ENCODE data around the gene ADISSP.

The ADISSP gene

DNA sequence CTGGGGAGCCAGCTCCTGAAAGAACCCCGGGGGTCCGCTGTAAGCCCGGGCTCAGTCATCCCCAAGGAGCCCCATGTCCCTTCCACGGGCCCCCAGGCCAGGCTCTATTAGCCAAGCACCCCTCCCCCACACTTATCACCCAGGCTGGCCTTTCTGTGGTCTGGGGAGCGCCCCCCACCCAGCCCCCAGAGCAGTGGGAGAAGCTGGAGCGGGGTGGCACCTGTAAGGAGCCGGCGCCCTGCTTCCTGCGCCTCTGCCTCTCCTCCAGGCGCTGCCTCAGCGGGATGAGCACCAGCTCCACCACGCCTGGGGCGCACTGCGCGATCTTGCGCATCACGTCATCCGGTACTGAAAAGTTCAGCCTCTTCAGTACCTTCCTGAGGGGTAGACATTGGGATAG, 11.4 kb upstream of the ADISSP start:
- no peak for DNase-seq

DNA sequence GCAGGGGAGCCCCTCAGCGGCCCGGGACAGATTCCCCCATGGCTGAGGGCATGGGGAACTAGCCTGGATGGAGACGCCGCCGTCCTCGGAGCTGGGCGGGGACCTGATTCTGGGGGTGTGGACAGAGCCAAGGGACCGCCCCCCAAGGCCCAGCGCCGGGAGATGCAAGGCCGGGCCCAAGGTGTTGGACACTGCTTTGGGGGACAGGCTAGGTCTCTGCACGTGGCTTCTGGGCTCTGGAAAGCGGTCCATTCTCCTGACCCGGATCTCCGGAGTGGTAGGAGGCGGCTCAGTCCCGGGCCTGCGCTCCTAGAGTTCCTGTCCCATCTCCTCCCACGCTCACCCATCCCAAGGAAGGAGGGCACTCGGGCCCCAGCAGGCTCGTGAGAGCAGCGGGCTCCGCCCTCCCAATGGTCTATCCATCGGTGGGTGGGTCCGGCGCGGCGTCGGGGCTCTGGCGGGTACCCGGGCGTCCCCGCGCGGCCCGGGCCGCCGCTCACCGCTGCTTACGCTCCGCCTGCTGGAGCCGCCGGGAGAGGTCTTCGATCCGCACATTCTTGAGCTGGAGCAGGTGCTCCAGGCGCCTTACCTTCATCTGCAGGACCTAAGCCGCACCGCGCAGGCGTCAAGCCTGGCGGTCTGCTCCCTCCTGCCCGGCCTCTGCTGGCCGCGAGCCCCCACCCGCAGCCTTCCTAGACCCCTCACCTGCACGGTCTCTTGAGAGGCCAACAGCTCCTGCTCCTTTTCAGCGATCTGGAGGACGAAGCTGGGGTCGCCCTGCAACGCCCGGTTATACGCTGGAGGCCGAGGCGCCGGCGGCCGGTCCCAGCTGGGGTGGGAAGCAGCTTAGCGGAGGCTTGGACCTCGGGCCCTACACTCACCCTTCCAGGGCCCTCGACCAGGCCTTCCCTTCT, 10.4 kb upstream of the ADISSP start:
- DNase-seq: peak; percentile 31 to 47

DNA sequence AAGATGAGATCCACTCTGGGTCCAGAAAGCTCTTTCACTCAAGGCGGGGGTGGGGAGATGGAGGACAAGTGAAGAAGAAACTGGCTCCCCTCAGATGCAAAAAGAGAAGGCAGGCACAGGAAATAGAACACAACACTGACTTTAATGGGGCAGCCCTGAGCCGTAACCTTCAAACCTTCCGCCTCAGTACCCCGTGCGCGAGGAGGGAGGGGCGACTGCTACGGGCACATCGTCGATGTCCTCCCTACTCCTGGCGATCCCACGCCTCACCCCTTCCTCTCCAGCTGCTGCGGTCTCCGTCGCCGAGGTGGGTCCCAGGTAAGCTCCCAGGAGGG, 9.8 kb upstream of the ADISSP start:
- DNase-seq: no peak

DNA sequence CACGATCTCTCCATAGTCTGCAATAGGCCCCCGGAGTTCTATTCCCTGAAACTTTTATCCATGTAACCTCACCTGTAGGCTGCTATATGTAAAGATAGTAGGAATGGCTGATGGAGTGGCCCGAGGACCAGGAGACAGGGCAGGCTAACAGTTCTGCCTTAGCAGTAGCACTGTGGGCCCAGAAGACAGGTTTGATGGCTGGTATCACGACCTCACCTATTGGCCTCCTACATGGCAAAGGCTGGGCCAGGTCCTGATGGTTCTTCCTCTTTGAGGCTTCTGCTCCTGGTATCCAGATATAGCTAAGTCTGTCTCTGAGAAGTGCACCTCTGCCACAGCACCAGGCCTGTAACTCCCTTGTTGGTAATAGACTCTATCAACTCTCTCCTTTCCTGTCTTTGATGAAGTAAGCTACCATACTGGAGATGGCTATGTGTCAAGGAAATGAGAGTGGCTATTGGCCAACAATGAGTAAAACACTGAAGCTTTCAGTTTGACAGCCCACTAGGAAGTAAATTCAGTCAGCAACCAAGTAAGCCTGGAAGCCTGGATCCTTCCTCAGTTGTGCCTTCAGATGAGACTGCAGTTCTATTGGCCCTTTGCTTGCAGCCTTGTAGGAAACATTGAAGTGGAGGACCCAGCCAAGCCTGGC, 8.0 kb upstream of the ADISSP start:
- DNase-seq: no peak

DNA sequence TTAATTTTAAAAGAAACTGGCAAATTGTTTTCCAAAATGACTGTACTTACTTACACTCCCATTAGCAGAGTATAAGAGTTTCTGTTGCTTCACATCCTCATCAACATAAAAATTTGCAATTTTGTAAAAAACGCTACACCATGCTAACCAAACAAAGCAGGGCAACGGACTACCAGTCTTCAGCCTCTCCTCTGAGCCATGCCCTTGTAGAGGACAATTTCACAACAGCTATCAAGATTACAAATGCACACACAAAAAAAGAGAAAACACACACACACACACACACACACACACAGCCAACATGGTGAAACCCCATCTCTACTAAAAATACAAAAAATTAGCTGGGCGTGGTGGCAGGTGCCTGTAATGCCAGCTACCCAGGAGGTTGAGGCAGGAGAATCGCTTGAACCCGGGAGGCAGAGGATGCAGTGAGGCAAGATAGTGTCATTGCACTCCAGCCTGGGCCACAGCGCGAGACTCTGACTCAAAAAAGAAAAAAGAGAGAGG, 4.1 kb upstream of the ADISSP start:
- DNase-seq: no peak

DNA sequence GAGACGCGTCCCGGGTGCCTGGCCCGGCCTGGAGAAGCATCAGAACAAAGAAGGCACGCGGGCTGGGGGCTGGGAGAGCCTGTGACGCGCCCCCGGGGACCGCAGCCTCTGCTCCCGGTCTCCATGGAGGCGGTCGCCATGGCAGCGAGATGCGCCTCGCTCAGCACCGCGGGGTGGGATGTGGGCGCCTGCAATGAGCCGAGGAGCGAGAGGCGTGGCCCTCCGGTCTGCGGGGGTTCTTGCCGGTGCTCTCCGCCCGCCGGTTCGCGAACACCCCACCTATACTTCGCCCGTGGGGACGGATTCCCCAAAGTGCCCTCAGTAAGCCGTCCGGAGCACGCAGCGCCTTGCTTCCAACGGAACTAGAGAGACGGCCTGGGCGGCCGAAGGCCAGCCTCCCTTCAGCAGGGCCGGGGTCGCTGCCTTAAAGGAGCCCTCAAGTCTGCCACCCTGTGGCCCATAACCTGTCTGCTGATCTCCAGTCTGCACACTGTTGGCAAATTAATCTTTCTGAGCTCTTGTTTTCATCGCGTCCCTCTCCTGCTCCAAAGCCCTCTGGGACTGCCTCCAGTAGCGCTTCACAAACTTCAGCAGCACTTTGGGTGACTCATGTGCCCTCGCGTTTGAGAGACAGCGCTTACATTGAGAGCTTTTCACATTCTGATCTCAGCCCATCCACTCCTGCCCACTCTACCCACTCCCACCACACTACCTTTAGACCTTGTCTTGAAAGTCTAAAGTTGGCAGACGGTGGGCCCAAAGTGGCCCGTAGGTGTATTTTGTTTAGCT, 983 bp upstream of the ADISSP start:
- DNase-seq: peak; percentile 72 to 88

DNA sequence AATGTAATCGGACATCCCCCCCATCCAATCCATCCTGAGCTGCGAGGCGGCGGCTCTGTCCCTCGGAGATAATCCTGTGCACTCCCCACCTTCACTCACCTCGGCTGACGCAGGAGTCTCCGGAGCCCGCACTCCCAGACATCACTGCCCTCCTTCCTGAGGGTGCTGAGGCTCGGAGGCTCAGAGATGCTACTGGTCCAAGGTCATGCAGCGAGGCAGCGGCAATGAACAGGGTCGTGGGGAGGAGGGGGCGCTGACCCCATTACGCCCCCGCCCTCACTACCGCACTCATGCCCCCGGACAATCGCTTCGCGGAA, 485 bp downstream of the ADISSP start:
- DNase-seq: no peak

DNA sequence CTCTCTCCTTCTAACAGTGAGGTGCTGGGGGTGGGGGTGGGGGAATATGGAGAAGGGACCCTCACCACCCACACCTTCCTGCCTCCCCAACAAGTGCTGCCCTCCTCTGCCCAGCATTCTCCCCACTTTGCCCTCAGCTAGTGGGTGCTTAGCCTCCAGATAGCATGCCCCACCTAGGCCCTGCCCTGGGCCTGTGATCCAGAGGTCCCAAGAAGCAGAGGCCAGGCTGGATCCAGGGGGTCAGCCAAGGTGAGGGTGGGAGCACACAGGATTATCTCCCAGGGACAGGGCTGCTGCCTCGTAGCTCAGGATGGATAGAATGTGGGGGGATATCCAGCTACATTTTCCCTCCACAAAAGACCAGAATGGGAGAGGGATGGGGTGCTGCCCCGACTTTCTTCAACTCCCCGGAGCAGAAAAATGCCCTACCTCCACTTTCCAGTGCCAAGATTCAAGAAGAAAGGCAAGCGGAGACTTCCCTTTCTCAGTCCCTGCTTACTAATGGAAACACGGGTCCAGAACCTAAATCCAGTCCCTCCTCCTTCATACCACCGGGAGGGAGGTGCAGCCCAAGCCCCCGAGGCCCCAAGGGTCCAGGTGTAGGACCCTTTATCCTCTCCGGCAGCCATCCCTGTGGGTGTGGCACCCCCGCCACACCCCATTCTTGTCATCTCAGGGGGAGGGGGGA, 987 bp downstream of the ADISSP start:
- peak in 1 of 2 experiments; percentile 40 for DNase-seq

DNA sequence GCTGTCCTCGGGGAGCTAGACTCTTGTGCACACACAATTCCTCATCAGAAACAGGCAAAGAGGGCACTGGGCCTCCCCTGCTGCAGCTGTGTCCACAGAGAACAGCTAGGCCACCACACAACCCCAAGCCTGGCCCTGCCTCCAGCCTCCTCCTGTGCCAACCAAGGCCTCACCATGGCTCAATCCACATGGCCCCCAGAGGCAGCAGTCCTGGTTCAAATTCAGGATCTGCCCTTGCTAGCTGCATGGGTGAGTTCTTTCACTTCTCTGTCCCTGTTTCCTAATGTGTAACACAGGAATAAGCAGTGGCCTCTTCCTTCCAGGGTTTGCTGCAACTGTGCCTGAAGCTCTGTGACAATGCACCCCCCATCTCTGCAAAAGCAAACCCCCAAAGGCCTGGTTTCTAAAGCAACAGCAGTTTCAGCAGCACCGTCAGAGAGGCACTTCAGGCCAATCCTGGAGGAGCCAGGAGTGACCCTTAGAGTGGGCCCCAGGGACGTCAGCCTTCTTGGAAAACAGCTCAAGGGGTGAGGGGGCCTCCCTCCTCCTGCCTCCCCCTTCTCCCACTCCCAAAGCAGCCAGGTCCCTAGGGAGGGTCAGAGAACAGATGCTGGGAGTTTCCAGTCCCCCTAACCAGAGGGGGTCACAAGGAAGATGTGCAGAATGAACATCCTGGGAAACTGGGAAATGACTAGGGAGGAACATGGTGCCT, 2.2 kb downstream of the ADISSP start:
- DNase-seq: peak in 1 of 2 experiments; percentile 75

DNA sequence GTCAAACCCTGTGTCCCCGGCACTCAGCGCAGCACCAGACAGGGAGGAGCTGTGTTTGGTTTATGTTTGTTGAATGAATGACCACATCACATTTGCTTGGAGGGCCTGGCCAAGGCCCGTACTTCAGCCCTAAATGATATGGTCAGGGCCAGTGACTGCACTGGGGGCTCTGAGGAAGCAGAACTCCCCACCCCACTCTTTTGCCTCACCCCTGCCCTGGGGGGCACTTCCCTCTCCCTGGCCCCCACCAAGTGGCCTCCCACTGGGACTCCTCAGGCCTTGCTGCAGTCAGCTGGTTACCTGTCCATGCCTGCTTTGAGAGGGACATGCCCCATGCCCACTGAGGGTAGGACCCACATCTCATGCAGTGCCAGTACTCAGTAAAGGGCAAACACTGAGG, 2.9 kb downstream of the ADISSP start:
- DNase-seq: no peak

DNA sequence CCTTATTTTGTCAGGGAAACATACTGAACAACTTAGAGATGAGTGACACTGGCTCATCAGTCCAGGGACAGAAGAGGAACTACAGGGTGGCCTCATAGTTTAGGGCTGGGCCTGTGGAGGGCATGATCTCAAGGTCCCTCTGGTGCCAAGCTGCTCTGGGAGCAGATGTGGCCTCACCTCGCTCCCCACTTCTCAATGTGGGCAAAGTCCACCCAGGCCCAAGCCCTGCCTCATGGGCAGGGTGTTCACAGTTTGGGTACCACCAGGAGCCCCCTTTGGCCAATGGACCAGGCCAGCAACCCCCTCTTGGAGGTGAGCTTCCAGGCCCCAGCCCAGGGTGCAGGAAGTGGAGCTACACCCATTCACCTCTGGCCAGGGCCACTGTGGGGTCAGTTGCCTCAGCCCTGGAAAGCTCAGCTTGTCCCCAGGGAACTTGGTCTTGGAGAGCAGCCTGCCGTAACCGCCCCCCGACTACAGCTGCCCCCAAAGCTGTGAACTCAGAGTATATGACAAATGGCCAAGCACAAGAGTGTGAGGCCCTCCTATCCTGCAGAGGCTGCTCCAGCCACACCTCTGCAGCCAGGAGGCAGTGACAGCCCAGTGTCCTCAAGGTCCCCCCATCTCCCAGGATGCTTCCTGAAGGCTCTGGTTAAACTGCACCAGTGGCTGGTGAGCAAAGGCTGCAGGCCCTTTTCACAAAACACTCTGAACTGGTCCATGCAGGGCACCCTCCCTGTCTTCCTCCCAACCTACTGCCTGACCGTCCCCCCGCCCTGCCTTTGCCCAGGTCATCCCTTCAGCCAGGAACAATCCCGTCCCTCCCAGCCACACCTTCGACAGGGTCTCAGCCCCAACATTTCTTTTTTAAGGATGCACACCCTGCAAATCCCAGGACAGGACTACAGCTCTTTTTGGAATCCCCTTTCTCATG, 3.6 kb downstream of the ADISSP start:
- DNase-seq: no peak

DNA sequence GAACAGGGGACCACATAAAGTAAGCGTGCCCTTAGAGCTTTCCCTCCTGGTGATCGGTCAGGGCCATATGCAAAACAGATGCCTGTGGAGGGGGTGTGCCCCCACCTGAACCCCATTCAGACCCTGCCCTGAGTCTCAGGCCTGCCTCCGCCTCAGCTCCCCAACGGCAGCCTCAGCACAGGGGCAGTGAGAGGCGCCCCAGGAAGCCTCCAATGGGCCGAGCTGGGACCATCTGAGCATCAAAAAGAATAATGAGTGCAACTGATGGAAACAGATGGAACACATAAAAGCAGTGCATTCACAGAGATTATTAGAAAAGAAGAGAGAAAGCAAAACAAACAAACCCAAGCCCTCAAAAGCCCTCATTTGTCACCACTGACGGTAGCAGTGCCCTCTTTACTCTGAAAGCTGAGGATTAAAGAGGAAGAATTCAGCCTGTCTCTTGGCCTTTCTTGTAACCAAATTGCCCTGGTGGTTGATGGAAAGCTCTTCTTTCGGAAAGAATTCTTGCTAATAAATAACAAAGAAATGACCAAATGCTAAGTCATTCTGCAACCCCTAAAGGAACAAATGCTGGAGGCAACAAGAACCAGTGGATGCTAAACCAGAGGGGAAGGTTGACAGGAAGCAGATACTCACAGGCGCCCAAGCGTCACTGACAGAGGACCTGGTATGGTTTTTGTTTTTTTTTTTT, 6.8 kb downstream of the ADISSP start:
- no peak for DNase-seq

DNA sequence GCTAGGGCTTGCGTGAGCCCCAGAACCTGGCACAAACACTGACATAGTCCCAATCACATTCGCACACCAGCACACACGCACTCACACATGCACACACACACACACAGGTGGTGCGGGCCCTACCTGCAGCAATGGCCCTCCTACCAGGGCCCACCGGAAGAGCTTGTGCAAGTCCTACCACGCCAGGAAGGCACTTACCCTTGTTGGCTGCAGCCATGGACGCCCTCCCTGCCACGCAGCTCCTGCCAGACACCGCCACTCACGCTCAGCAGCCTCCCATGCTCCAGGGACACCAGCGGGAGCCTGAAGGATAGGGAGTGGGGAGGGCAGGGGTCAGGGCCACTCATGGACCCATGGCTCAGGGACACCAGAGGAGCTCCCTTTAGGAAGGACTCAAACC, 7.7 kb downstream of the ADISSP start:
- DNase-seq: no peak

DNA sequence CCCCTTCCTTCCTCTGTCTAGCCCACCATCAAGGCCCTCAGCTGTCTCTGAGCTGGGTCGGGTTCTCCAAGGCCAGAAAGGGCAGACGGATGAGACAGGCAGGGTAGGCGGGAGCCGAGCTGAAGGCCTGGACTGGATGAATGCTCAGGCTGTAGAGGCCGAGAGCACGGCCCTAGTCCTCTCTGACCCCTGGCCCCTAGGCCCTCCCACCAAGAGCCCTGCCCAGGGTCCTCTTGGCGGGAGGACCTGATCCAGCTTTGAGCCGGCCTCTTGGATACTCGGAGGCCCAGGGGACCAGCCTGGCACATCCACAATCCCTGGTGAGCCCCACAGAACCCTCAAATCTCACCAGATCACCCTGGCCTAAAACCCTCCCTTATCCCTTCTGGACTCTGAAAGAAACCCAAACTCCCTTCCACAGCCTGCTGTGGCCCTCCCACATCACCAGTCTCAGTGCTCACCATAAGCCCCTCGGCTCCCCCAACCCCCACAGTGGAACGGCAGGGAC, 8.2 kb downstream of the ADISSP start:
- DNase-seq: no peak

DNA sequence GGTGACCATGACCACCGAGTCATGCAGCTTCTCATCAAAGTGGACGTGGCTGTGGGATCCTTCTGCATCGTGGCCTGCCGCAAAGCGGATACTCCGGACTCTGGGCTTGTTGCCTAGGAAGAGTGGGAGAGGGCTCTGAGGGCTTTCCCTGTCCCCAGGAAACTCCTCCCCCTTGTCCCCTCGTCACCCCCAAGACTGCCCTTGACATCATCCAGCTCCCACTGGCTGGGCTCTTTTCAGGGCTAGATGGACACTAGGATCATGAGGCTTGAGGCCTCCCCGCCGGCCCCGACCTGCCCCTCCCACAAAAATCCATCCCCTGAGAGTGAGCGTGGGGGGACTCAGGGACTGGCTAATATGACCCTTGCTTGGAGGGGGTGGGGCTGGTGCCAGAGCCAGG, 9.0 kb downstream of the ADISSP start:
- DNase-seq: no peak

DNA sequence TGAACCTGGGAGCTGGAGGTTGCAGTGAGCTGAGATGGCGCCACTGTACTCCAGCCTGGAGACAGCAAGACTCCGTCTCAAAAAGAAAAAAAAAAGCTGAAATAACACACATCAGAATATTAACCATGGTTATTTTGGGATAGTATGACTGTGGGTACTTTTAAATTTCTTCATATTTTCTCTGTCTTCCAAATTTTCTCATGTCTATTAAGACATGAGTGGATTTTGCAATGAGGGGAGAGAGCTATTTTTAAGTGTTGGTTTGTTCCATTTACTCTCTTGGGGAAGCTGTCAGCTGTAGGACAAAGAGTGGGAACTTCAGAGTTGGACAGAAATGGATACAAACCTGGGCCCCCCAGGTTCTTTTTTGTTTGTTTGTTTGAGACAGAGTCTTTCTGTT, 10.3 kb downstream of the ADISSP start:
- DNase-seq: no peak

DNA sequence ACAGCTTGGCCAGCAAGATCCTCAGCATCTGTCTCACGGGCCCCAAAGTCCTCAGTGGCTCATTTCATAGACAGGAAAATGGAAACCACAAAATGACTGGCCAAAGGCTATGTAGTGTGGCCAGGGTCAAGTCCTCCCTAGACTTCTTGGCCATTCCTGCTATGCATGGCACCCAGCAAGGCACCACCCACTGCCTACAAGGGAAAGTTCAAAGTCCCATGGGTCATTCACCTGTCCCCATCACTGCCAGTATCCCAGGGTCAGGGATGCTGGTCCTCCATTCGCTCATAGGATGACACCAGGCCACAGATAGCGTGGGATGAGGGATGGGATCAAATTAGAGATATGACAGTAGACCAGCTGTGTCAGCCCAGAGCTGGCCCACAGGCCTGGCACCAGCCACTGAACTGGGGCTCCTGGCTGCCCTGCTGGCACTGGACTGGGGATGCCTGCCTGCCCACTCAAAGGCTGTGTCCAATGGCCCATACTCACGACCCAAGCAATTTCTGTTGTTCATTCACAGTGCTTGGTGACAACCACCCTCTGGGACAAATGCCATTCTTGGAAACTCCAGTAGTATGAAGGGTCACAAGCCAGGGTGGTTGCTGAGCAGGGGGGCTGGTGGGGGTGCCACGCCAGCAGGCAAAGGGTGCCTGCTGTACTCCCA, 11.6 kb downstream of the ADISSP start:
- no peak for DNase-seq

DNA sequence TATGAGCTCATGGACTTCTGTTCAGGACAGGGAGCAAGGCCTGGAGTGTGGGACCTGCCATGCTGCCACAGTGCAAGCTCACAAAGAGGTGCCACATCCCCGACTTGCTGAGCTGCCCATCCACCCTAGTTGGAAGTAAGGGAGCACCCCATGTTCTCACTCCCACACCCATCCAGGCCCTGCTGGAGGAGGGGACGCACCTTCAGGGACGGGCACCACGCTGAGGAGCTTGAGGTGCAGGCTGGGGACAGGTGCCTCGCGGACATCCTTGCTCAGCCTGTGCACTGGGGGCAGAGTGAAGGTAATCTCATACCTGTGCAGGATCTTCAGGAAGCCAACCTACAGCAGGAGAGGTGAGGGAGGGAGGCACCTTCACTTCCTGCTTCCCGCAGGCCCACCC, 12.3 kb downstream of the ADISSP start:
- no peak for DNase-seq

DNA sequence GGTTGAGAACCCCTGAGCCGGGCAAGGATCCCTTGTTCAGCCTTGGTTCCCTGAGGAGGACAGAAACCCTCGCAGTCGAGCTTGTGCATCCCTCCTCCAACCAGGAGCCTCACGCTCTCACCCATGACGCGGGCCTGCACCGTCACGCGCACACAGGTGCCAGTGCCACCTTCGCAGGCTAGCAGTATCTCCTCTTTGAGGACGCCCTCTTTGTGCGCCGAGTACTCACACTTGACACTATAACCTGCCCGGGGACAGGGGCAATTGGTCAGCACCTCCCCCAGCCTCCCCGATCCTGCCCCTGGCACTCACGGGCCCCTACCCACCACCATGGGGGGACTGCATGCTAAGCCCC, 13.3 kb downstream of the ADISSP start:
- no peak for DNase-seq

All from NCI-H524 (cell line).